Progenitor cell of endocrine pancreas (in vitro differentiated cells): Measurements from ENCODE around the gene PPARGC1A. TPM values are rescaled to one million over a fixed set of nuclear protein-coding genes. Genes with fewer than 3 reads are reported as not detected.

Experiments
- DNase-seq: peaks from one replicate; pipeline ENCODE4 v3.0.0; 2021; ENCODE audit warnings: low spot score; ENCODE audit not compliant: unreplicated experiment
- H3K27ac Mint-ChIP-seq: 2 replicates; pipeline ENCODE4 v1.8.0; 2021; ENCODE audit warnings: mild to moderate bottlenecking, moderate library complexity, mixed read lengths
- H3K27me3 Mint-ChIP-seq: 2 replicates; pipeline ENCODE4 v1.8.0; 2021; ENCODE audit warnings: mixed read lengths
- H3K36me3 Mint-ChIP-seq: 2 replicates; pipeline ENCODE4 v1.8.0; 2022; ENCODE audit warnings: mixed read lengths; ENCODE audit not compliant: insufficient read depth
- H3K4me1 Mint-ChIP-seq: 2 replicates; pipeline ENCODE4 v1.8.0; 2021; ENCODE audit warnings: low read depth, mixed read lengths
- H3K4me3 Mint-ChIP-seq: 2 replicates; pipeline ENCODE4 v1.8.0; 2021; ENCODE audit warnings: low read depth, mild to moderate bottlenecking, moderate library complexity, mixed read lengths
- H3K9me3 Mint-ChIP-seq: 2 replicates; pipeline ENCODE4 v1.8.0; 2021; ENCODE audit warnings: low read depth, mixed read lengths
- CTCF ChIP-seq: fragments of 200-600 bp; sonication (generic); IDR thresholded peaks from one replicate; pipeline ENCODE4 v1.5.0; 2021; ENCODE audit warnings: antibody characterized with exemption, mild to moderate bottlenecking; ENCODE audit not compliant: unreplicated experiment
- total RNA-seq: library from RNA; stranded (reverse); gene quantifications from 2 replicates; pipeline ENCODE4 v1.2.1, GENCODE V29; 2021

Gene PPARGC1A
- total RNA-seq, 1 donor from 2014 or later = 0.93 TPM

DNA sequence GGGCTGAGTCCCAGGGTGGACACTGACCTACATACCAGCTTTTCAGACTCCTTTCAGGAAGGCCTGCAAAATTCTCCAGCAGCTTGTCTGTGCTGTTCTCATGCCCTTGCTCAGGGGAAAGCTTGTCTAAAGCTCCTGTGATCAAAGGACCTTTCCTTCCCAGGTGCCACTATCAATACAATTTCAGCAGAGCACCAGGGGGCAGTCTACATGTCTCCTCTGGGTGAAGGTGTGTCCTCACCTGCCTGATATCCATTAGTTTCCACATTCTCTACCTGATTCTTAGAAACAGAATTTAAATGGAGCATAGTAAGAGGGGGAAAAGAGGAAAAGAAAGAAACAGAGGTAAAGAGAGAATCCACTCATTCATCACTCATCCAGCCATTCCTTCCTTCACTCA, 114.2 kb downstream of the PPARGC1A start:
- no peak for DNase-seq
- no peak overlapping the region for H3K27ac Mint-ChIP-seq
- peak; percentile 40 for TF ChIP-seq CTCF

GRCh38 chr4:23774909-23775308, 114.9 kb downstream of the PPARGC1A start:
- no peak overlapping the region for H3K4me3 Mint-ChIP-seq
- H3K9me3 Mint-ChIP-seq = peaks cover 3% of the 10 kb centered on the region
- H3K36me3 Mint-ChIP-seq = no peaks in the 10 kb centered on the region
- TF ChIP-seq CTCF = no peak
- no peak for DNase-seq
- peaks cover 5% of the 10 kb centered on the region for H3K4me1 Mint-ChIP-seq
- no peak overlapping the region for H3K27ac Mint-ChIP-seq
- H3K27me3 Mint-ChIP-seq = peaks cover 3% of the 10 kb centered on the region

More for the DNA sequence above, 114.2 kb downstream of the PPARGC1A start:
- Mint-ChIP-seq H3K9me3 (peaks cover 3% of the 10 kb centered on the region), H3K4me3 (no peak overlapping the region), H3K27me3 (peaks cover 3% of the 10 kb centered on the region), H3K36me3 (no peaks in the 10 kb centered on the region), H3K4me1 (peaks cover 5% of the 10 kb centered on the region)

GRCh38 chr4:23773884-23774636, 115.8 kb downstream of the PPARGC1A start:
- H3K4me1 Mint-ChIP-seq = peaks cover 5% of the 10 kb centered on the region
- H3K36me3 Mint-ChIP-seq = no peaks in the 10 kb centered on the region
- TF ChIP-seq CTCF = no peak
- H3K27me3 Mint-ChIP-seq = peaks cover 3% of the 10 kb centered on the region
- H3K4me3 Mint-ChIP-seq = no peak overlapping the region
- H3K9me3 Mint-ChIP-seq = peaks cover 3% of the 10 kb centered on the region
- no peak for DNase-seq
- no peak overlapping the region for H3K27ac Mint-ChIP-seq

DNA sequence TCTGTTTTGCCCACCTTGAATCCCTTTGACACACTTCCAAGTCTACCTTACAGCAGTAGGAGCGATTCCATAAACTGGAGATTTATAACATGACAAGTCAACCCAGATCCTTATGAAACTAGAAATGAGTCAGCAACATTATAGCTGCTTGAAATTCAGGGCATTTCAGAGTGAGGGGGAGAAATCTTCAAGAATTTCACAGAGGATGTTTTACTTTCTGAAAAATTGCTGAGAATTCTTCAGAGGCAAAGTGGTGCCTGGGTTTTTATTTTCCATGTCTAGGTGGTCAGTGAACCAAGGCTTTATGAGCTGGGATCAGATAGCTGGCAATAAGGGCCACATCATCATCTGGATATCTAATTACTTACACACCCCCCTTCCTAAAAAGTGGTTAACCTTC, 119.8 kb downstream of the PPARGC1A start:
- no peak overlapping the region for H3K27ac Mint-ChIP-seq
- no peak for TF ChIP-seq CTCF
- peaks cover 15% of the 10 kb centered on the region for H3K4me1 Mint-ChIP-seq
- no peaks in the 10 kb centered on the region for H3K36me3 Mint-ChIP-seq
- no peak for DNase-seq
- H3K9me3 Mint-ChIP-seq = no peaks in the 10 kb centered on the region
- H3K27me3 Mint-ChIP-seq = peaks cover under 1% of the 10 kb centered on the region
- no peak overlapping the region for H3K4me3 Mint-ChIP-seq

GRCh38 chr4:23769406-23769805, 120.4 kb downstream of the PPARGC1A start:
- no peak for DNase-seq
- no peak overlapping the region for H3K27ac Mint-ChIP-seq
- H3K36me3 Mint-ChIP-seq = no peaks in the 10 kb centered on the region
- TF ChIP-seq CTCF = no peak
- H3K4me1 Mint-ChIP-seq = peaks cover 15% of the 10 kb centered on the region
- no peaks in the 10 kb centered on the region for H3K9me3 Mint-ChIP-seq
- no peaks in the 10 kb centered on the region for H3K27me3 Mint-ChIP-seq
- H3K4me3 Mint-ChIP-seq = no peak overlapping the region
